Measurements from ENCODE around the gene RBM28.

Gene RBM28, protein sequence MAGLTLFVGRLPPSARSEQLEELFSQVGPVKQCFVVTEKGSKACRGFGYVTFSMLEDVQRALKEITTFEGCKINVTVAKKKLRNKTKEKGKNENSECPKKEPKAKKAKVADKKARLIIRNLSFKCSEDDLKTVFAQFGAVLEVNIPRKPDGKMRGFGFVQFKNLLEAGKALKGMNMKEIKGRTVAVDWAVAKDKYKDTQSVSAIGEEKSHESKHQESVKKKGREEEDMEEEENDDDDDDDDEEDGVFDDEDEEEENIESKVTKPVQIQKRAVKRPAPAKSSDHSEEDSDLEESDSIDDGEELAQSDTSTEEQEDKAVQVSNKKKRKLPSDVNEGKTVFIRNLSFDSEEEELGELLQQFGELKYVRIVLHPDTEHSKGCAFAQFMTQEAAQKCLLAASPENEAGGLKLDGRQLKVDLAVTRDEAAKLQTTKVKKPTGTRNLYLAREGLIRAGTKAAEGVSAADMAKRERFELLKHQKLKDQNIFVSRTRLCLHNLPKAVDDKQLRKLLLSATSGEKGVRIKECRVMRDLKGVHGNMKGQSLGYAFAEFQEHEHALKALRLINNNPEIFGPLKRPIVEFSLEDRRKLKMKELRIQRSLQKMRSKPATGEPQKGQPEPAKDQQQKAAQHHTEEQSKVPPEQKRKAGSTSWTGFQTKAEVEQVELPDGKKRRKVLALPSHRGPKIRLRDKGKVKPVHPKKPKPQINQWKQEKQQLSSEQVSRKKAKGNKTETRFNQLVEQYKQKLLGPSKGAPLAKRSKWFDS

GRCh38 chr7:128343554-128344430 lies at the start of gene RBM28:
Gene RBM28 (minus strand): TSS chr7:128343908. CDS start chr7:128343793, 115 bp downstream.
- peak; percentile 75 for DNase-seq (ENCODE audit: low read depth)

- no peak for DNase-seq (ENCODE audit: low read depth)
Observed at GRCh38 chr7:128392446-128393327, 49.0 kb upstream of the RBM28 start.

- no peak for DNase-seq (ENCODE audit: low read depth)
Observed at GRCh38 chr7:128391805-128392204, 48.1 kb upstream of the RBM28 start.

GRCh38 chr7:128390871-128391565 lies 47.3 kb upstream of the RBM28 start:
- DNase-seq (ENCODE audit: low read depth): no peak

GRCh38 chr7:128389618-128390329 lies 46.1 kb upstream of the RBM28 start:
- DNase-seq (ENCODE audit: low read depth): no peak

GRCh38 chr7:128389085-128389617 lies 45.4 kb upstream of the RBM28 start:
- DNase-seq (ENCODE audit: low read depth): no peak

DNA sequence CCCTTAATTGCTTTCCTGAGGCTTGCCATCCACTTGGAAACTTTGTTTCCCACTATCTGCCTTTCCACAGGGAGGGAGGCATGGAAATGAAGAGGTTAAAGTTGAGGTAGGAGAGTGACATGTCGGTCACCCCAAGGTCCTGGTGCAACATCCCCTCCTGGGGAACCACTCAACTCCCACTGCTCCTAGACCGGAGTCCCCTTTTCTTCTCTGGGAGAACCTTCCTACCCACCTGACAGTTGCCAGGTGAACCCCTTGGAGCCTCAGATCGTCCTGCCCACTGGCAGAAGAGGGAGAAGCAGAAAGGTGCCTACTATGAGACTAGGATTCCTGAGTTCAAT lies 44.4 kb upstream of the RBM28 start:
- DNase-seq (ENCODE audit: low read depth): no peak

DNA sequence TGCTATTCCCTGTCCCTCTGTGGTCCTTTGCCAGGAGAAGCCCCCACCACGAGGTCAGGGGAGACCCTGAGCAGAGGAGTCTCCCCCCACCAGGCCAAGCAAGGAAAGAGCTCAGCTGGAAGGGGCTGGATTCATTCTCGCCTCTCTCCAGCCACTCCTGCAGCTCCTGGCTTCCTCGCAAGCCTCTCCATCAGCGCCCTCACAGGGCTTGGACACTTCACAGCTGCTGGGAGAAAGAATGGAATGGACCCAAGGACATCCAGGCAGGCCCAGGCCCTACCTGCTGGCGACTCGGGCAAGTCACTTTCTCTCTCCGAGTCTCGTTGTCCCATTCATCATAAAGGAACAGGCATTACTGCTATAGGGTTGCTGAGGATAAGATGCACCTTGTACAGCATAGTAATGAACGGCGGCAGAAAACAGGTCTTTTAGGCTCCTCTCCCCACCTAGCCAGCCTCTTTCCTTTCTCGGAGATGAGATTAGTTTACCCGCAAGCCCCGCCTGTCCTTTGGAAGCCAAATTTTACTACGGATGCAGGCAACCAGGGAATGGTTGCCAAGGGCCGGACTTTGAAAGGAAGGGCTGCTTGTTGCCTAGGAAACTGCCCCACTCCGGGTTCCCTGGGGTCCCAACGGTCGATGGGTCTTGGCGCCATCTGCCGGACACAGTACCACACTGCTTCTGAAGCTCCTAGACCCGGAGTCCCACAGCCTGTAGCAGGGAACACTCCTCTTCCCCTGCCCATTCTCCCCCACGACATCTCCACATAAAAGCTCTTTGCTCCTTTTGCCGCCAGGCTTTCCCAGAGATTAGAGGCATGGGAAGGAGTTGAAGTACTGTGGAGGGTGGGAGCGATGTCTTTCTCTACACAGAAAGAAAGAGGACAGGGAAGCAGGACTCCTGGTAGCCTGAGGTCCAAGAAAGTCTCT lies 43.8 kb upstream of the RBM28 start:
- DNase-seq (ENCODE audit: low read depth): peak; percentile 38

DNA sequence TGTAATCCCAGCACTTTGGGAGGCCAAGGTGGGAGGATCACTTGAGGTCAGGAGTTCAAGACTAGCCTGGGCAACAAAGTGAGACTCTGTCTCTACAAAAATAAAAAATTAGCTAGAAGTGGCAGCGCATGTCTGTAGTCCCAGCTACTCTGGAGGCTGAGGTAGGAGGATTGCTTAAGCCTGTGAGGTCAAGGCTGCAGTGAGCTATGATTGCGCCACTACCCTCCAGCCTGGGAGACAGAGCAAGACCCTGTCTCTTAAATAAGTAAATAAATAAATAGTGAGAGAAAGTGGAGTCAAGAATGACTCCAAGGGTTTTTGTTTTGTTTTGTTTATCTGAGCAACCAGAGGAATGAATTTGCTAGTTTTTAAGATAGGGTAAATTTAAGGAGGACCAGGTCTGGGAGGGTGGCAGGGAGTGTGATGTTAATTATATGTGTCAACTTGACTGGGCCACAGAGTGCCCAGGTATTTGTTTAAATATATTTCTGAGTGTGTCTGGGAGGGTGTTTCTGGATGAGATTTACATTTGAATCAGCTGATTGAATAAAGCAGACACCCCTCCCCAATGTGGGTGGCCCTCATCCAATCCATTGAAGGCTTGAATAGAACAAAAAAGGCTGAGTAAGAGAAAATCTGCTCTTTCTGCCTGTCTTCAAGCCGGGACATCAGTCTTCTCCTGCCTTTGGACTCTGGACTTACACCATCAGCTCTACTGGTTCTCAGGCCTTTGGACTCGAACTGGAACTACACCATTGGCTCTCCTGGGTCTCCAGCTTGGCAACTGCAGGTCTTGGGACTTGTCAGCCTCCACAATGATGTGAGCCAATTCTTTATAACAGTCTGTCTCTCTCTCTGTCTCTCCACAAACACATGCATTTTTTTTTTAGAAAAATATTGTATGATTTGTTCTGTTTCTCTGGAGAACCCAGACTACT lies 42.5 kb upstream of the RBM28 start:
- no peak for DNase-seq (ENCODE audit: low read depth)

- DNase-seq (ENCODE audit: low read depth): no peak
Observed at GRCh38 chr7:128384726-128385125, 41.0 kb upstream of the RBM28 start.

DNA sequence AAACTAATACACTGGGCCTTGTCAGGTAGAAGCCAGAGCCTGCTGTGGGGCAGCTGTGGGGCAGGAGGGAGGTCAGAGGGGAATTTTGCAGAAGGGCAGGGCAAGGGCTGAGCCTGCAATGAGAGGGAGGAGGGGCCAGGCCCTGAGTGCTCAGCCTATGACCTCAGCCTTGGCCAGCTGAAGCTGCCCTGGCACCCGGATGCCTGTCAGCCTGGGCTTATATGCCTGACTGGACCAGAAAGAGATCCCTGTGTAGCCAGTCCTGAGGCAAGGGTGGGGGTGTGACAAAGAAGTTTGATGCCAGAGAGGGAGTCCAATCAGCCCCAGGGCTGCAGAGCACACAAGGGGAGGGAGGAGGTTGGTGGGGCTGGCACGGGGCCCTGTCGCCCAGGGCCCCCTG lies 40.1 kb upstream of the RBM28 start:
- no peak for DNase-seq (ENCODE audit: low read depth)

- no peak for DNase-seq (ENCODE audit: low read depth)
Observed at GRCh38 chr7:128381161-128381821, 37.6 kb upstream of the RBM28 start.

DNA sequence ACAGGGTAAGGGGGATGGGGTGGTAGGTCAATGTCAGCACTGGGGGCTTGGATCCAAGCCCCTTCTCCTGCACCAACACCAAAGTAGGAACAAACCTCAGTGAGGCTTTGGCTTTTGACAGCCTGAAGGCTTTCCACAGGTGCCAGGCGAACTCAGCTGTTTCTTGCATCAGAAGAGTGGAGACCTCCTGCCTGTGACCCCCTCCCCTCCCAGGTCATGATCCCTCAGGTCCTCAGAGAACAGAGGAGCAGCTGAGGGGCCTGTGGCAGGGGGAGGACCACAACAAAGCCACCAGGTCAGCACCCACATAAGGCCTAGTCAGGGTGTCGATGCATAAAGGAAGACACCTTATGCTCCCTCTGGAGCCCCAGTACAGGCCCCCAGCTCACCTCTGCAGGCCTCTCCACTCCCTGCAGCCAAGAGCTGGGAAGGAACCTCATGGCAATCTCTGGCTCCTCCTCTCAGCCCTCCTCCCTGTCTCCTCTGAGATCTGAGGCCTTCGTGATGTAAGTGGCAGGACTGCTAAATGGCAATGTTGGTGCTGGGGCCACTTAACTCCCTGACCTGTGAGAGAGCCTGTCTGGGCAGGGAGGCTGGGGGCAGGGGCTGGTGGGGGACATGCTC lies 36.9 kb upstream of the RBM28 start:
- no peak for DNase-seq (ENCODE audit: low read depth)

DNA sequence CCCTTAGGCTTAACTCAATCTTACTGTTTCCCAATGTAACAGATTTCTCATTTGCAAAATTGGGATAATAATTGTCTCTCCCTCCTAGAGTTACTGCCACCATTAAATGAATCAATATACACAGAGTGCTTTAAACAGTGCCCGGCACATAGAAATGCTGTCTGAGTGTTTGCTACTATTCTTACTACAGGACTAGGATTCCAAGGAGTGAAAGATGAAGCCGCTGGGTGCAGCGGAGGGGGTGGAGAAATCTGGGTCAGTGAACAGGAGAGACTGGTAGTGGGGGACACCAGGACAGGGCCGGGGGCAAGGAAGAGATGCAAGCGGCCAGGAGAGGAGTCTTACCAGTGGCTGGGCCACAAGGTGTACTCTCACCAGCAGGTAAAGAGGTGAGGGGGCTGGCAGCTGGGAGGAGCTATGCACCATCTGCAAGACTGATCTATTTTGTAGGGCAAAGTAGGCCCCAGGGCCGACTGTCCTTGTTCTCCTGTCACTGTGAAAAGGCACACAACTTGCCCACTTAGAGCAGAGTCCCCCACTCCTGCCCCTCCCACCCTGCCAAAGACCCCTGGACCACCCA lies 36.3 kb upstream of the RBM28 start:
- no peak for DNase-seq (ENCODE audit: low read depth)

DNA sequence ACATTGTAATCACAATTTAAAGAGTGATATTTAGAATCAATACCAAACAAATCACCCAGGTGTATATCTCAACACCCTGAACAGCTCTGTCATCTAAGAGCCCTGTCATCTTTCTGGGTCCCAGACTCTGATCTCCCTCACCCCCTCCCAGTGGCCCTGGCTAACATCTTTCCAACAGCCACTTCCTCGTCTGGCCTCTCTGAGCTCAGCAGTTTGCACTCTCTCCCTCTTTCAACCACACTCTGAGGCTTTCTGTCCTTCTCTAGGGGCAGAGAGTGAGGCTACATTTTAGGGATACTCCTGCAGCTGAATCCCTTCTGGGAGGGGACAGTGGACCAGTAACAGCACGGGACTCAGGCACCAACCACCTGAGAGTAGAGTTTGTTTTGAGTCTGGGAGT lies 34.9 kb upstream of the RBM28 start:
- no peak for DNase-seq (ENCODE audit: low read depth)

GRCh38 chr7:128376077-128376476 lies 32.4 kb upstream of the RBM28 start:
- no peak for DNase-seq (ENCODE audit: low read depth)

Measured in activated T-helper 1 cell treated with Interleukin-2 at 50 U/mL for 16 hours (primary cell).